ENCODE data around the gene TLL1.

DNA sequence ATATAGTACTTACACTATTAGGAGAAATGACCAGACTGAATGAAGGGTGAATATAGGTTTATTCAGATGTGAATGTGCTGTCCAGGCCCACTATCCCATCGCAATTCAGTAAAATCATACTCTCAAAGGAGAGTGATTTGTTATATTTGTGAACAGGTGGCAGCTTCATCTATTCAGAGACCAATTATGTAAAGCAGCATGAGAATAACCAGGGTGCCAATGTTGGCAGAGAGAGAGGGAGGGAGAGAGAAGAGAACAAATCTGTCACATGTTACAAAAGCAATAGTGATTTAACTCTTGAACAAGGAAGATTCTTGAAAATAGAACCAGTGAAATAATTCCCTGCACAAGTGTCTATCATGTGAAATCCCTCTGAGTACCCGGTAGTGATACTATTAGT lies 38.9 kb upstream of the TLL1 start:
- no peak for TF ChIP-seq TEAD4 (IDR thresholded peaks at IDR 0.05)
- TF ChIP-seq ZBTB7A (IDR thresholded peaks at IDR 0.05; ENCODE audit: low read depth) = no peak
- no peak for TF ChIP-seq CREB1 (IDR thresholded peaks at IDR 0.05; ENCODE audit: low read depth)
